B cell (primary cell): ENCODE data around the gene KCTD17. TPM values are rescaled to one million over a fixed set of nuclear protein-coding genes. Genes with fewer than 3 reads are reported as not detected.

Experiments used
- ATAC-seq: fragments of 200-7000 bp; cut with Tn5 transposase; one replicate; pipeline ENCODE4 v1.10.0; 2021; ENCODE audit warnings: low read depth, mild to moderate bottlenecking, moderate number of reproducible peaks, moderate library complexity
- CTCF ChIA-PET: fragments of 350-600 bp; sonication (Branson Sonifier 250); formaldehyde crosslinking; loops from one replicate; lab custom pipeline; 2021; ENCODE audit warnings: antibody characterized with exemption, inconsistent platforms; lab: Charles Lee
- POLR2A ChIA-PET: fragments of 350-600 bp; sonication (Branson Sonifier 250); formaldehyde crosslinking; loops from one replicate; lab custom pipeline; 2021; ENCODE audit warnings: antibody characterized with exemption; lab: Charles Lee
- DNase-seq: peaks from one replicate; pipeline ENCODE4 v3.0.0; 2013
- H2AFZ ChIP-seq: 2 replicates; pipeline ENCODE4 v1.6.1; 2012; ENCODE audit warnings: mild to moderate bottlenecking, low read depth, low read length; ENCODE audit not compliant: insufficient read depth, poor library complexity, severe bottlenecking
- H3K27ac ChIP-seq, 2 donors: 1 replicate in 1 of 2; 2 replicates in 1 of 2; pipeline ENCODE4 v1.5.1; 2012 to 2013; ENCODE audit warnings: low read length in 2 of 2, mild to moderate bottlenecking in 2 of 2, moderate library complexity in 1 of 2
- H3K27me3 ChIP-seq, 4 experiments: fragments of 200-600 bp in 1 of 4; sonication (generic) in 1 of 4; replicated peaks in 1 of 4; 1 replicate in 2 of 4; 2 replicates in 2 of 4; pipeline versions ENCODE4 v1.6.1 to v1.7.0; 2013 to 2016; ENCODE audit warnings: low read length in 3 of 4, mild to moderate bottlenecking in 2 of 4, mixed read lengths in 1 of 4, moderate library complexity in 1 of 4; ENCODE audit not compliant: insufficient read depth in 4 of 4, control insufficient read depth in 3 of 4; ENCODE audit errors: control extremely low read depth in 1 of 4
- H3K36me3 ChIP-seq, 2 experiments: replicated peaks in 1 of 2; 1 replicate in 1 of 2; 2 replicates in 1 of 2; pipeline versions ENCODE4 v1.6.1 to v1.7.1; 2013; ENCODE audit warnings: low read length in 1 of 2; ENCODE audit not compliant: insufficient read depth in 2 of 2, control insufficient read depth in 1 of 2; ENCODE audit errors: control extremely low read depth in 1 of 2, extremely low read depth in 1 of 2
- H3K4me1 ChIP-seq, 2 donors: fragments of 200-600 bp in 1 of 2; sonication (generic) in 1 of 2; 1 replicate in 1 of 2; 2 replicates in 1 of 2; pipeline versions ENCODE4 v1.5.1 to v1.6.1; 2013 to 2017; ENCODE audit warnings: low read length in 2 of 2; ENCODE audit not compliant: control insufficient read depth in 2 of 2, insufficient read depth in 2 of 2
- H3K4me2 ChIP-seq: replicated peaks from 2 replicates; pipeline ENCODE3; 2012; ENCODE audit warnings: mild to moderate bottlenecking, low read depth, low read length; ENCODE audit not compliant: poor library complexity, severe bottlenecking
- H3K4me3 ChIP-seq, 5 experiments: fragments of 200-600 bp in 1 of 5; sonication (generic) in 1 of 5; 1 replicate in 3 of 5; 2 replicates in 2 of 5; pipeline versions ENCODE4 v1.5.1 to v1.7.0; 2011 to 2016; ENCODE audit warnings: low read length in 4 of 5, mild to moderate bottlenecking in 4 of 5, low read depth in 2 of 5, control low read depth in 1 of 5, moderate library complexity in 1 of 5; ENCODE audit not compliant: insufficient read depth in 1 of 5; ENCODE audit errors: control extremely low read depth in 1 of 5, extremely low read depth in 1 of 5
- H3K79me2 ChIP-seq: fragments of 200-600 bp; sonication (generic); one replicate; pipeline ENCODE4 v1.6.0; 2016; ENCODE audit warnings: low read length; ENCODE audit not compliant: control insufficient read depth, insufficient read depth
- H3K9ac ChIP-seq: fragments of 200-600 bp; sonication (generic); 2 replicates; pipeline ENCODE4 v1.6.1; 2017; ENCODE audit warnings: mild to moderate bottlenecking, low read length, moderate library complexity
- H3K9me3 ChIP-seq, 3 donors: one replicate each; pipeline versions ENCODE4 v1.6.1 to v1.7.1; 2013; ENCODE audit warnings: low read length in 2 of 3; ENCODE audit not compliant: control insufficient read depth in 2 of 3, insufficient read depth in 1 of 3; ENCODE audit errors: control extremely low read depth in 1 of 3
- H4K20me1 ChIP-seq: 2 replicates; pipeline ENCODE4 v1.6.0; 2012; ENCODE audit warnings: mild to moderate bottlenecking, low read length; ENCODE audit not compliant: insufficient read depth, control insufficient read depth, poor library complexity, severe bottlenecking
- H3K27ac Mint-ChIP-seq: one replicate; pipeline ENCODE4 v1.8.0; 2021; ENCODE audit warnings: mixed read lengths
- H3K27me3 Mint-ChIP-seq: one replicate; pipeline ENCODE4 v1.8.0; 2021; ENCODE audit warnings: mixed read lengths
- H3K4me1 Mint-ChIP-seq: one replicate; pipeline ENCODE4 v1.8.0; 2021; ENCODE audit warnings: mixed read lengths
- H3K4me3 Mint-ChIP-seq: one replicate; pipeline ENCODE4 v1.8.0; 2021; ENCODE audit warnings: mixed read lengths
- H3K9me3 Mint-ChIP-seq: one replicate; pipeline ENCODE4 v1.8.0; 2022; ENCODE audit warnings: mixed read lengths; ENCODE audit not compliant: insufficient read depth
- EZH2 ChIP-seq: IDR thresholded peaks from 2 replicates; pipeline ENCODE4 v1.6.1; 2012; ENCODE audit warnings: borderline replicate concordance, low read depth, mild to moderate bottlenecking, moderate library complexity, low read length; ENCODE audit not compliant: insufficient read depth, poor library complexity, severe bottlenecking
- WGBS: methylation state at CpG from one replicate; pipeline ENCODE4 v1.1.5; 2013; ENCODE audit warnings: missing lambda C conversion rate; ENCODE audit not compliant: insufficient coverage; 5-methylcytosine and 5-hydroxymethylcytosine counted together
- intact Hi-C: fragments of 100-400 bp; cut with micrococcal nuclease; formaldehyde crosslinking; loops from one replicate; pipeline ENCODE4 v1.10.0; 2022
- polyA plus RNA-seq: library from polyadenylated mRNA; depleted of rRNA; stranded (reverse); fragments of >200 nt; gene quantifications from 2 replicates; pipeline ENCODE4 v1.2.3, GENCODE V29; 2012
- total RNA-seq, 2 donors: library from RNA; stranded (reverse); fragments of 120-200 nt in 1 of 2; gene quantifications; 1 replicate in 1 of 2; 2 replicates in 1 of 2; pipeline versions ENCODE4 v1.2.3 to v1.2.4, GENCODE V29; 2013 to 2022
- TF ChIP-seq, protein P1 (sequence below): fragments of 200-600 bp; IDR thresholded peaks from one replicate; pipeline ENCODE4 v1.8.0; 2022; ENCODE audit warnings: antibody characterized with exemption, mild to moderate bottlenecking

KCTD17 gene
- total and polyA plus RNA-seq, 2 donors (not counting 1 experiment from before 2014, with no cell fraction given) = 29.0 to 41.3 TPM

DNA sequence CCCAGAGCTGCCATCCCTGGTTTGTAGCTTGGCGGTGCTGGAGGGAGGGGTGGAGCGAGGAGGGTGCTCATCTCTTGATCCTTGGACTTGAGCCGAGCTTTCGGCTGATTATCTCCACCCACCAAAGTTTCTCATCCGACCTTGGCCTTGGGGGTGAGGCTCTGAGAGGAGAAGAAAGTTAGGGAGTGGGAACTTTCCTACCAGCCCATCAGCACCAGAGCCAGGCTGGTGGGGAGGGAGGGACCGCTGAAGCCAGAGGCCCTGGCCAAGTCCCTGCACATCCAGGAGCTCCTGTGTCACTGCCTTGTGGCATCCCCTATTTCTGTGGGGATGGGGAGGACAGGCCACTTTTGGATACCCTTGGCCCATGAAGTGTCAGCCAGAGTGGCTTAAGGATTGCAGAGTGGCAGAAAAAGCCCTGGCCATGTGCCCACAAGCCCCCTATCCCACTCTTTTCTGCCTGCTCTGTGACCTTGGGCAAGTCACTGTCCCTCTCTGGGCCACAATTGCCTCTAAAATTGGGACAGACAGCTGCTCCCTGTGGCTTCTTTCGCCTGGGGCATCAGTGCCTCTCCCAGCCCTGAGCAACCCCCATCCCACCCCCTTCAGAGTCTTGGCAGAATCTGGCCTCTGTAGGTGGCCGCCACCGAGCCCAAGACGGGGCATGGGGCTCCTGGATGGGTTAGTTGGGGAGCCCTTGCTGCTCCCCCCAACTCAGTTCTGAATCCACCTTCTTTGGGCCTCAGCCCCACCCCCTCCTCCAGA is 10.3 kb downstream of the KCTD17 start:
- H3K36me3 ChIP-seq = peaks cover 0 to 26% of the 10 kb centered on the region in 2 experiments
- no peak overlapping the region for H3K9ac ChIP-seq
- H3K27me3 ChIP-seq = no peaks in the 10 kb centered on the region
- no peak overlapping the region for H3K4me3 ChIP-seq
- no peaks in the 10 kb centered on the region for H3K79me2 ChIP-seq
- Mint-ChIP-seq H3K4me3 (no peak overlapping the region), H3K4me1 (no peaks in the 10 kb centered on the region), H3K27ac (no peak overlapping the region), H3K9me3 (no peaks in the 10 kb centered on the region), H3K27me3 (no peaks in the 10 kb centered on the region)
- WGBS = 96% methylated on average over 3 of the region's 10 CpGs
- no peak for TF ChIP-seq EZH2
- TF ChIP-seq, protein P1, sequence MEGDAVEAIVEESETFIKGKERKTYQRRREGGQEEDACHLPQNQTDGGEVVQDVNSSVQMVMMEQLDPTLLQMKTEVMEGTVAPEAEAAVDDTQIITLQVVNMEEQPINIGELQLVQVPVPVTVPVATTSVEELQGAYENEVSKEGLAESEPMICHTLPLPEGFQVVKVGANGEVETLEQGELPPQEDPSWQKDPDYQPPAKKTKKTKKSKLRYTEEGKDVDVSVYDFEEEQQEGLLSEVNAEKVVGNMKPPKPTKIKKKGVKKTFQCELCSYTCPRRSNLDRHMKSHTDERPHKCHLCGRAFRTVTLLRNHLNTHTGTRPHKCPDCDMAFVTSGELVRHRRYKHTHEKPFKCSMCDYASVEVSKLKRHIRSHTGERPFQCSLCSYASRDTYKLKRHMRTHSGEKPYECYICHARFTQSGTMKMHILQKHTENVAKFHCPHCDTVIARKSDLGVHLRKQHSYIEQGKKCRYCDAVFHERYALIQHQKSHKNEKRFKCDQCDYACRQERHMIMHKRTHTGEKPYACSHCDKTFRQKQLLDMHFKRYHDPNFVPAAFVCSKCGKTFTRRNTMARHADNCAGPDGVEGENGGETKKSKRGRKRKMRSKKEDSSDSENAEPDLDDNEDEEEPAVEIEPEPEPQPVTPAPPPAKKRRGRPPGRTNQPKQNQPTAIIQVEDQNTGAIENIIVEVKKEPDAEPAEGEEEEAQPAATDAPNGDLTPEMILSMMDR = no peak
- no peaks in the 10 kb centered on the region for H3K4me1 ChIP-seq
- no peak for DNase-seq
- no peak for ATAC-seq
- intact Hi-C loops = no loop called here
- no peaks in the 10 kb centered on the region for H3K9me3 ChIP-seq
- H3K4me2 ChIP-seq = no peak overlapping the region
- H4K20me1 ChIP-seq = no peaks in the 10 kb centered on the region
- ChIA-PET POLR2A (no interaction called here), CTCF (no interaction called here)
- H3K27ac ChIP-seq = no peak overlapping the region
- H2AFZ ChIP-seq = no peak overlapping the region

DNA sequence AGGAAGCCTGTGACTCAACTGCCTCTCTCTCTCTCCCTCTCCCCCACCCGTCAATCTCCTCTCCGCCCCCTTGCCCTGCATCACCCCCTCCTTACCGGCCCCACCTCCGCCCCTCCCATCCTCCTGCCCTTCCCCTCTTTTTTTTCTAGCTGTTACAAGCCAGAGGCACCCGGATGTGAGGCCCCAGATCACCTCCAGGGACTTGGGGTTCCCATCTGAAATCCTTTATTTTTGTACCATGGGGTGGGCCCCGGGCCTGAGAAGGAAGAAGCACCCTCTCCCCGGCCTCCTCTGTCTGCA is 10.8 kb downstream of the KCTD17 start:
- no peak overlapping the region for H3K27ac ChIP-seq
- TF ChIP-seq EZH2 = no peak
- TF ChIP-seq, protein P1 = no peak
- DNase-seq (no peak), ATAC-seq (no peak)
- ChIA-PET CTCF (no interaction called here), POLR2A (no interaction called here)
- Mint-ChIP-seq H3K27me3 (no peaks in the 10 kb centered on the region), H3K27ac (no peak overlapping the region), H3K4me1 (no peaks in the 10 kb centered on the region), H3K9me3 (no peaks in the 10 kb centered on the region), H3K4me3 (no peak overlapping the region)
- H3K4me3 ChIP-seq = no peak overlapping the region
- H3K79me2 ChIP-seq = no peaks in the 10 kb centered on the region
- H3K27me3 ChIP-seq = no peaks in the 10 kb centered on the region
- no peak overlapping the region for H2AFZ ChIP-seq
- H3K9me3 ChIP-seq = no peaks in the 10 kb centered on the region
- H3K4me2 ChIP-seq = no peak overlapping the region
- H4K20me1 ChIP-seq = no peaks in the 10 kb centered on the region
- intact Hi-C loops = no loop called here
- no peaks in the 10 kb centered on the region for H3K4me1 ChIP-seq
- 43% methylated on average over 3 of the region's 7 CpGs for WGBS
- H3K9ac ChIP-seq = no peak overlapping the region
- peaks cover 0 to 21% of the 10 kb centered on the region in 2 experiments for H3K36me3 ChIP-seq
